ENCODE results near the gene NPAS3. TPM values are rescaled to one million over a fixed set of nuclear protein-coding genes. Genes with fewer than 3 reads are reported as not detected.

Gene NPAS3
- total RNA-seq, 2 experiments from 2014 or later = not detected

- H3K4me3 Mint-ChIP-seq = no peak overlapping the region
- CTCF ChIA-PET = no interaction called here
Measured at GRCh38 chr14:33617154-33617553, 678.5 kb downstream of the NPAS3 start.

GRCh38 chr14:33618361-33619105, 679.9 kb downstream of the NPAS3 start:
- Mint-ChIP-seq H3K9me3 (peaks cover under 1% of the 10 kb centered on the region), H3K27me3 (no peaks in the 10 kb centered on the region), H3K36me3 (ENCODE audit: low read depth) (no peaks in the 10 kb centered on the region), H3K4me3 (no peak overlapping the region), H3K4me1 (ENCODE audit: low read depth) (no peaks in the 10 kb centered on the region), H3K27ac (no peak overlapping the region)
- DNase-seq = no peak
- TF ChIP-seq, protein P1, sequence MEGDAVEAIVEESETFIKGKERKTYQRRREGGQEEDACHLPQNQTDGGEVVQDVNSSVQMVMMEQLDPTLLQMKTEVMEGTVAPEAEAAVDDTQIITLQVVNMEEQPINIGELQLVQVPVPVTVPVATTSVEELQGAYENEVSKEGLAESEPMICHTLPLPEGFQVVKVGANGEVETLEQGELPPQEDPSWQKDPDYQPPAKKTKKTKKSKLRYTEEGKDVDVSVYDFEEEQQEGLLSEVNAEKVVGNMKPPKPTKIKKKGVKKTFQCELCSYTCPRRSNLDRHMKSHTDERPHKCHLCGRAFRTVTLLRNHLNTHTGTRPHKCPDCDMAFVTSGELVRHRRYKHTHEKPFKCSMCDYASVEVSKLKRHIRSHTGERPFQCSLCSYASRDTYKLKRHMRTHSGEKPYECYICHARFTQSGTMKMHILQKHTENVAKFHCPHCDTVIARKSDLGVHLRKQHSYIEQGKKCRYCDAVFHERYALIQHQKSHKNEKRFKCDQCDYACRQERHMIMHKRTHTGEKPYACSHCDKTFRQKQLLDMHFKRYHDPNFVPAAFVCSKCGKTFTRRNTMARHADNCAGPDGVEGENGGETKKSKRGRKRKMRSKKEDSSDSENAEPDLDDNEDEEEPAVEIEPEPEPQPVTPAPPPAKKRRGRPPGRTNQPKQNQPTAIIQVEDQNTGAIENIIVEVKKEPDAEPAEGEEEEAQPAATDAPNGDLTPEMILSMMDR (IDR thresholded peaks at IDR 0.05) = no peak
- POLR2A ChIA-PET = no interaction called here
- intact Hi-C loops (cut with micrococcal nuclease) = no loop called here
- CTCF ChIA-PET = no interaction called here
- ATAC-seq = no peak

More at GRCh38 chr14:33617154-33617553, 678.5 kb downstream of the NPAS3 start:
- no peaks in the 10 kb centered on the region for H3K4me1 Mint-ChIP-seq (ENCODE audit: low read depth)
- H3K27me3 Mint-ChIP-seq = no peaks in the 10 kb centered on the region
- POLR2A ChIA-PET = no interaction called here
- H3K27ac Mint-ChIP-seq = no peak overlapping the region
- H3K9me3 Mint-ChIP-seq = no peaks in the 10 kb centered on the region
- DNase-seq (no peak), ATAC-seq (no peak)
- TF ChIP-seq, protein P1 (IDR thresholded peaks at IDR 0.05) = no peak
- intact Hi-C loops (cut with micrococcal nuclease) = no loop called here
- no peaks in the 10 kb centered on the region for H3K36me3 Mint-ChIP-seq (ENCODE audit: low read depth)

DNA sequence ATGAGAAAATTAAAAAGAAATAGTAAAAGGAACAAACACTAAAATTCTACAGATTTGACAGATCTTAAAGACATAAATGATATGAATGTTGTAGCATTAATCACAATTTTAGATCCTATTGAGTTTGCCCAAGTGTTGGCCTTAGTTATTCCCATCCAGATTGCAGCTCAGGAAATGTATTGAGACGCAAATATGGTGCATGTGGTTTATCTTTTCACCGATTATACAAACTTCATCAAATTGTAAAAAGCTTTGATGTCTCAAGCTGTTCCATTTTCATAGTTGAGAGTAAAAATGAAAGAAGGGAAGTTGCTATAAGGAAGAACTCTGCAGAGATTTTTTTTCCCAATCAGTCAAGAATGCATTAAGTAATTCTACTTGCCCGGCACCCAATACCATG, 683.8 kb downstream of the NPAS3 start:
- no peaks in the 10 kb centered on the region for H3K27me3 Mint-ChIP-seq
- peaks cover 2% of the 10 kb centered on the region for H3K9me3 Mint-ChIP-seq
- H3K27ac Mint-ChIP-seq = no peak overlapping the region
- ChIA-PET CTCF (no interaction called here), POLR2A (no interaction called here)
- intact Hi-C loops (cut with micrococcal nuclease) = no loop called here
- H3K36me3 Mint-ChIP-seq (ENCODE audit: low read depth) = no peaks in the 10 kb centered on the region
- no peak for ATAC-seq
- H3K4me1 Mint-ChIP-seq (ENCODE audit: low read depth) = no peaks in the 10 kb centered on the region
- no peak overlapping the region for H3K4me3 Mint-ChIP-seq
- DNase-seq = no peak
- TF ChIP-seq, protein P1 (IDR thresholded peaks at IDR 0.05) = no peak

GRCh38 chr14:33629792-33630191, 691.1 kb downstream of the NPAS3 start:
- POLR2A ChIA-PET = no interaction called here
- H3K27me3 Mint-ChIP-seq = no peaks in the 10 kb centered on the region
- intact Hi-C loops (cut with micrococcal nuclease) = no loop called here
- no peak overlapping the region for H3K4me3 Mint-ChIP-seq
- H3K4me1 Mint-ChIP-seq (ENCODE audit: low read depth) = no peaks in the 10 kb centered on the region
- no peak for ATAC-seq
- no peak for DNase-seq
- CTCF ChIA-PET = no interaction called here
- H3K36me3 Mint-ChIP-seq (ENCODE audit: low read depth) = no peaks in the 10 kb centered on the region
- no peaks in the 10 kb centered on the region for H3K9me3 Mint-ChIP-seq
- TF ChIP-seq, protein P1 (IDR thresholded peaks at IDR 0.05) = no peak
- no peak overlapping the region for H3K27ac Mint-ChIP-seq

DNA sequence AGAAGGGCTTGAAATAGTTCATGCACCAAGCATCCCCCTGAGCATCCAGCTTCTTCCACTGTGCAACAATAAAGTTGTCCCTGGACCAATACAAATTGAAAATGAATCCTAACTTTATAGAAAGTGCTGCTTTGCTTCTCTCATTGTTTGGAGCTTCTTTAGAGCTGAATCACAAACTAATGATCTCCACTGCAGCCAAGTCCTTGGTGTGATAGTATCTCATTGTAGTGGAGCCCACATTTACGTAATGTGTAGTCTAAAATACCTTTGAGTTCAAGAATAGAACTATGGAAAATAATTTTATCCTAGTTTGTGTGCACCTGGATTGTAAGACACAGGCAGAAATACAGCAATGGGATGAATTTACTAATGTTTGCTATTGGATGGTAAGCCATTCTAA, 692.3 kb downstream of the NPAS3 start:
- H3K4me3 Mint-ChIP-seq = no peak overlapping the region
- ChIA-PET POLR2A (no interaction called here), CTCF (no interaction called here)
- intact Hi-C loops (cut with micrococcal nuclease) = no loop called here
- H3K36me3 Mint-ChIP-seq (ENCODE audit: low read depth) = no peaks in the 10 kb centered on the region
- no peak overlapping the region for H3K27ac Mint-ChIP-seq
- H3K4me1 Mint-ChIP-seq (ENCODE audit: low read depth) = no peaks in the 10 kb centered on the region
- ATAC-seq (no peak), DNase-seq (no peak)
- H3K27me3 Mint-ChIP-seq = no peaks in the 10 kb centered on the region
- TF ChIP-seq, protein P1 (IDR thresholded peaks at IDR 0.05) = no peak
- H3K9me3 Mint-ChIP-seq = no peaks in the 10 kb centered on the region

Measured in activated CD8-positive, alpha-beta T cell treated with anti-CD3 and anti-CD28 coated beads for 36 hours (primary cell).